Osteocyte (in vitro differentiated cells): Measurements from ENCODE around the gene TRPM6. TPM values are rescaled to one million over a fixed set of nuclear protein-coding genes. Genes with fewer than 3 reads are reported as not detected.
A peak's percentile ranks its signal among the peaks of the same experiment; 100 is the strongest.
"Not testable (repeated sequence)": the region's sequence is repeated elsewhere in the genome, so short reads cannot be mapped to it uniquely, and the experiment has no call there.

Experiments
- DNase-seq: peaks from one replicate; pipeline ENCODE4 v3.0.0; 2021; ENCODE audit warnings: mixed read lengths; ENCODE audit not compliant: unreplicated experiment; ENCODE audit errors: extremely low spot score
- H3K27ac Mint-ChIP-seq: one replicate; pipeline ENCODE4 v1.8.0; 2021; ENCODE audit warnings: mild to moderate bottlenecking, mixed read lengths; ENCODE audit not compliant: unreplicated experiment
- H3K27me3 Mint-ChIP-seq: one replicate; pipeline ENCODE4 v1.8.0; 2021; ENCODE audit warnings: mixed read lengths; ENCODE audit not compliant: unreplicated experiment
- H3K36me3 Mint-ChIP-seq: one replicate; pipeline ENCODE4 v1.8.0; 2021; ENCODE audit warnings: mixed read lengths; ENCODE audit not compliant: unreplicated experiment
- H3K4me1 Mint-ChIP-seq: one replicate; pipeline ENCODE4 v1.8.0; 2021; ENCODE audit warnings: mixed read lengths; ENCODE audit not compliant: unreplicated experiment
- H3K4me3 Mint-ChIP-seq: one replicate; pipeline ENCODE4 v1.8.0; 2021; ENCODE audit warnings: mild to moderate bottlenecking, moderate library complexity, mixed read lengths; ENCODE audit not compliant: unreplicated experiment
- H3K9me3 Mint-ChIP-seq: one replicate; pipeline ENCODE4 v1.8.0; 2021; ENCODE audit warnings: mixed read lengths; ENCODE audit not compliant: unreplicated experiment
- total RNA-seq: library from RNA; stranded (reverse); gene quantifications from 2 replicates; pipeline ENCODE4 v1.2.1, GENCODE V29; 2021
- TF ChIP-seq, protein P1 (sequence below): fragments of 200-600 bp; sonication (generic); IDR thresholded peaks from 2 replicates; pipeline ENCODE4 v1.5.0; 2021; ENCODE audit warnings: antibody characterized with exemption, mild to moderate bottlenecking, moderate library complexity

TRPM6 gene
- total RNA-seq, 1 donor from 2014 or later: not detected

DNA sequence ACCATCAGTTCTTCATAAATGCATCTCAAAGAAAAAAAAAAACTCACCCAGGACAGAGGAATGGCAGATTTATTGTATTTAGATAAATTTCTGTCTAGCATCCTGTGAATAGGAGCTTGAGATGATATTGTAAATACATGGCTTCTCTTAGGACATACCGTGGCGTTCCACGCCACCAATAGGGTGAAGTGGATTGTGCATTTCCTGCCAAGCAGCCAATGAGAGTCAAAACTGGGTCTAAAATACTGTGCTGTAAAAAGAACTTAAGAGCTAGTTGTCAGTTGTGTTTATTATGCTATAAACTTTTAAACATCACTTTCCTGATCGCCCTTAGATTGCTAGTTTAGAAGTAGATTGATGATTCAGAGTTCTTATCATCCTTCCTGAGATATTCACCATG lies 20.9 kb upstream of the TRPM6 start:
- TF ChIP-seq, protein P1, sequence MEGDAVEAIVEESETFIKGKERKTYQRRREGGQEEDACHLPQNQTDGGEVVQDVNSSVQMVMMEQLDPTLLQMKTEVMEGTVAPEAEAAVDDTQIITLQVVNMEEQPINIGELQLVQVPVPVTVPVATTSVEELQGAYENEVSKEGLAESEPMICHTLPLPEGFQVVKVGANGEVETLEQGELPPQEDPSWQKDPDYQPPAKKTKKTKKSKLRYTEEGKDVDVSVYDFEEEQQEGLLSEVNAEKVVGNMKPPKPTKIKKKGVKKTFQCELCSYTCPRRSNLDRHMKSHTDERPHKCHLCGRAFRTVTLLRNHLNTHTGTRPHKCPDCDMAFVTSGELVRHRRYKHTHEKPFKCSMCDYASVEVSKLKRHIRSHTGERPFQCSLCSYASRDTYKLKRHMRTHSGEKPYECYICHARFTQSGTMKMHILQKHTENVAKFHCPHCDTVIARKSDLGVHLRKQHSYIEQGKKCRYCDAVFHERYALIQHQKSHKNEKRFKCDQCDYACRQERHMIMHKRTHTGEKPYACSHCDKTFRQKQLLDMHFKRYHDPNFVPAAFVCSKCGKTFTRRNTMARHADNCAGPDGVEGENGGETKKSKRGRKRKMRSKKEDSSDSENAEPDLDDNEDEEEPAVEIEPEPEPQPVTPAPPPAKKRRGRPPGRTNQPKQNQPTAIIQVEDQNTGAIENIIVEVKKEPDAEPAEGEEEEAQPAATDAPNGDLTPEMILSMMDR: no peak
- DNase-seq: no peak
- Mint-ChIP-seq H3K4me1 (no peaks in the 10 kb centered on the region), H3K4me3 (no peak overlapping the region), H3K27ac (no peak overlapping the region), H3K9me3 (peaks cover 13% of the 10 kb centered on the region), H3K36me3 (no peaks in the 10 kb centered on the region), H3K27me3 (peaks cover 4% of the 10 kb centered on the region)

DNA sequence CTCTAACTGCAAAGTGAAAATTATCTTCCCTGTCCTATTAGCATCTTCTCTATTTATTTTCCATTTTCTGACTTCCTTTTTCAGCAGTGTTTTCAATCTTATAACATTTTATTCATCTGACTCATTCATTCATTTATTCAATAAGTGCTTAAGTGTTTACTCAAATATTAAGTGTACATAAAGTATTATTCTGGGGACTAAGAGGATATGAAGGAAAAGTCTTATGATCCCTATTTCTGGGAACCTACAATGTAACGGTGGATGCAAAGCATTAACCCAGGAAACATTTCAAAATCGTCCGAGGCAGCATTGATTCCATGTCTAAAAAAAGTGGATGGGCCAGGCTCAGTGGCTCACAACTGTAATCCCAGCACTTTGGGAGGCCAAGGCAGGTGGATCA lies 19.4 kb upstream of the TRPM6 start:
- H3K4me1 Mint-ChIP-seq: no peaks in the 10 kb centered on the region
- H3K4me3 Mint-ChIP-seq: no peak overlapping the region
- peaks cover 11% of the 10 kb centered on the region for H3K9me3 Mint-ChIP-seq
- no peaks in the 10 kb centered on the region for H3K36me3 Mint-ChIP-seq
- no peak overlapping the region for H3K27ac Mint-ChIP-seq
- TF ChIP-seq, protein P1: no peak
- no peak for DNase-seq
- H3K27me3 Mint-ChIP-seq: peaks cover 6% of the 10 kb centered on the region

DNA sequence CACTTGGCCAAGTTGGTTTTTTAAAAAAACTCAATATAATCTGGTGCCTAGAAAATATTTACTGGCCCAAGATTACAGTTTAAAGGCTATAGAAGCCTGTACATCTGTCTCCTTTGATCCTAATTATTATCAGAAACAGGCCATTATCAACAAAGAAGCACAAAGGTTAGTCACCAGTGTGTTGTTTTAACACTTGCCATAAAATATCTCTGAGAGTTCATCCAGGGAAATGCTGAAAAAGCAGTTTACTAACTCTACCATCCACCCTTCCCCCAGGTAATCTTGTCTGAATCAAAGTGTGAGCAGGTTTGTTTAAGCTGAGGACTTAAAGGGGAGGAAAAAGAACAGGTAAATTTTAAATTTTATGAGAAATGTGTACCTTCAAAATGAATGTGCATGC lies 13.3 kb upstream of the TRPM6 start:
- TF ChIP-seq, protein P1: no peak
- DNase-seq: no peak
- peaks cover 5% of the 10 kb centered on the region for H3K9me3 Mint-ChIP-seq
- H3K4me1 Mint-ChIP-seq: no peaks in the 10 kb centered on the region
- no peak overlapping the region for H3K27ac Mint-ChIP-seq
- no peak overlapping the region for H3K4me3 Mint-ChIP-seq
- peaks cover 4% of the 10 kb centered on the region for H3K27me3 Mint-ChIP-seq
- H3K36me3 Mint-ChIP-seq: no peaks in the 10 kb centered on the region

DNA sequence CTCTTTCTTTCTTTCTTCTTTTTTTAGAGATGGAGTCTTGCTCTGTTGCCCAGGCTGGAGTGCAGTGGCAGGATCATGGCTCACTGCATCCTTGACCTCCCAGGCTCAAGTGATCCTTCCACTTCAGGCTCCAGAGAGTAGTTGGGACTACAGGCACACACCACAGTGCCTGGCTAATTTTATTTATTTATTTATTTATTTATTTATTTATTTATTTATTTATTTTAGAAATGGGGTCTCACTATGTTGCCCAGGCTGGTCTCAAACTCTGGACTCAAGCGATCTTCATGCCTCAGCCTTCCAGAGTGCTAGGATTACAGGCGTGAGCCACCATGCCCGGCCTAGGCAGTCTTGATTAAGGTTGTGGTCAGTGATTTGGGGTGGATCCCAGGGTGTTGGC lies 728 bp upstream of the TRPM6 start:
- H3K36me3 Mint-ChIP-seq, H3K9me3 Mint-ChIP-seq, H3K4me1 Mint-ChIP-seq, H3K27ac Mint-ChIP-seq, DNase-seq: not testable (repeated sequence)
- Mint-ChIP-seq H3K4me3 (peak overlapping the region; percentile 49), H3K27me3 (peaks cover 40% of the 10 kb centered on the region)

DNA sequence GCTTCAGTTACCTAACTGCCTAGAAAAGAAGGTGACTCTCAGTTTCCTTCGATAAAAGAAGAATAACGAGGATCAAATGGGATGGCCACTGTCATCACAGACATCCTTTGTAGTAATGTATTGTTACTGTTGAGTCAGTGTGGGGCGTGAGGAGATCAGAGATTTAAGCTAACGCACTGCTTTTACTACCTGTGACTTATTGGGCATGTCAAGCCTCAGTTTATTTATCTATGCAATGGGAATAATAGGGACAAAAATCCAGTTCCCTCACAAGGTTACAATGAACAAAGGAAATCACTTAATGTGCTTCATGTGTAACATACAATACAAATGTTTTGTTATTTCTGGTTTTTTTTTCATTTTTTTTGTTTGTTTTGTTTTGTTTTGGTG lies 255 bp upstream of the TRPM6 start:
- peaks cover 38% of the 10 kb centered on the region for H3K27me3 Mint-ChIP-seq
- DNase-seq: no peak
- peaks cover 1% of the 10 kb centered on the region for H3K4me1 Mint-ChIP-seq
- H3K9me3 Mint-ChIP-seq: no peaks in the 10 kb centered on the region
- H3K4me3 Mint-ChIP-seq: peak overlapping the region; percentile 81
- TF ChIP-seq, protein P1: no peak
- no peaks in the 10 kb centered on the region for H3K36me3 Mint-ChIP-seq
- H3K27ac Mint-ChIP-seq: no peak overlapping the region

DNA sequence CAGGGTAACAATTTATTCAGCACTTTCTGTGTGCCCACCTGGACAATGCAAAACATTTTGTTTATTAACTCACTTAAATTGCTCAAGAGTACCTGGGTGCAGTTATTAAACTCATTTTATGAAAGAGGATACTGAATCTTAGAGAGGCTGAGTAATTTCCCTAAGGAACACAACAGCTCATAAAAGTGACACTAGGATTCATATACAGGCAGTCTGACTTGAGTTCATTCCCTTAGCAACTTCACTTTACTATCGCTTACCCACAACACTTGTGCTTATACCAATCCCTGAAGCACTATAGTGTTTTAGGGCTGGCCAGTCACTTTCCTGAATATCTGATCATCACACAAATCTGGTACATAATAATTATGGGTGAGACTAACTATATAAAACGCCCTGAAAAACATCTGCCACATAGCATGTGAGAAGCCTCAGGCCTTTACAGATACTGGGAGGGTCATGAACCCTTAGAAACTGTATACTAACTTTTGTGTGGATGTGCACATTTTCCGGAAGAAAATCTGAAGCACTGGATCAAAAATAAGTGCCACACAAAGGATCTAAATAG lies 11.3 kb downstream of the TRPM6 start:
- no peak overlapping the region for H3K27ac Mint-ChIP-seq
- H3K4me1 Mint-ChIP-seq: no peaks in the 10 kb centered on the region
- TF ChIP-seq, protein P1: no peak
- H3K4me3 Mint-ChIP-seq: no peak overlapping the region
- peaks cover 15% of the 10 kb centered on the region for H3K9me3 Mint-ChIP-seq
- DNase-seq: no peak
- peaks cover 2% of the 10 kb centered on the region for H3K27me3 Mint-ChIP-seq
- no peaks in the 10 kb centered on the region for H3K36me3 Mint-ChIP-seq
